Memory B cell (primary cell): ENCODE measurements around the gene THUMPD3.

Experiments used
- ATAC-seq: fragments of 150-1000 bp; cut with Tn5 transposase; 2 replicates; pipeline ENCODE4 v1.10.0; 2021; ENCODE audit warnings: low read depth, mild to moderate bottlenecking, moderate library complexity
- DNase-seq, 2 donors: peaks; one replicate each; pipeline ENCODE4 v3.0.0; 2022; ENCODE audit warnings: low spot score in 2 of 2
- H3K27ac Mint-ChIP-seq: one replicate; pipeline ENCODE4 v1.8.0; 2022; ENCODE audit warnings: mild to moderate bottlenecking, moderate library complexity, mixed read lengths
- H3K27me3 Mint-ChIP-seq: one replicate; pipeline ENCODE4 v1.8.0; 2022; ENCODE audit warnings: mixed read lengths
- H3K36me3 Mint-ChIP-seq: one replicate; pipeline ENCODE4 v1.8.0; 2022; ENCODE audit warnings: mild to moderate bottlenecking, mixed read lengths
- H3K4me1 Mint-ChIP-seq: one replicate; pipeline ENCODE4 v1.8.0; 2022; ENCODE audit warnings: mixed read lengths
- H3K4me3 Mint-ChIP-seq: one replicate; pipeline ENCODE4 v1.8.0; 2022; ENCODE audit warnings: mild to moderate bottlenecking, moderate library complexity, mixed read lengths
- H3K9me3 Mint-ChIP-seq: one replicate; pipeline ENCODE4 v1.8.0; 2022; ENCODE audit warnings: mixed read lengths

The THUMPD3 gene

GRCh38 chr3:9345041-9345440, 17.8 kb upstream of the THUMPD3 start:
- H3K36me3 Mint-ChIP-seq, result no peaks in the 10 kb centered on the region
- DNase-seq (no peak), ATAC-seq (no peak)
- no peak overlapping the region for H3K4me3 Mint-ChIP-seq
- no peaks in the 10 kb centered on the region for H3K27me3 Mint-ChIP-seq
- H3K9me3 Mint-ChIP-seq, result no peaks in the 10 kb centered on the region
- H3K27ac Mint-ChIP-seq, result no peak overlapping the region
- peaks cover 2% of the 10 kb centered on the region for H3K4me1 Mint-ChIP-seq

DNA sequence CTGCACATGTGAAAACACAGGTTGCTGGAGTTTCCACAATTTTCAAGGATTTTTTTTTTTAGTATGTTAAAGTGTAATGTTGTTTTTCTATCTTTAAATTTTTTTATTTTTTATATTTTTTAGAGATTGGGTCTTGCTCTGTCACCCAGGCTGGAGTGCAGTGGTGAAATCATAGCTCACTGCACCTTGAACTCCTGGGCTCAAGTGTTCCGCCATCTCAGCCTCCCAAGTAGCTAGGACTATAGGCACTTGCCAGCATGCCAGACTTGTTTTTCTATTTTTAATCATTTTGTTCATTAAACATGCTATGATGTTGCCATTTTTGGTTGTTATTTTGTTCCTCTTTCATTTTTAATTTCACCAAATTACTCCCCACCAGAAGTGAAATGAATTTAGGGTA, 16.7 kb upstream of the THUMPD3 start:
- Mint-ChIP-seq H3K27me3 (no peaks in the 10 kb centered on the region), H3K36me3 (no peaks in the 10 kb centered on the region), H3K27ac (no peak overlapping the region), H3K9me3 (no peaks in the 10 kb centered on the region), H3K4me3 (no peak overlapping the region), H3K4me1 (peaks cover 2% of the 10 kb centered on the region)
- no peak for DNase-seq
- no peak for ATAC-seq

DNA sequence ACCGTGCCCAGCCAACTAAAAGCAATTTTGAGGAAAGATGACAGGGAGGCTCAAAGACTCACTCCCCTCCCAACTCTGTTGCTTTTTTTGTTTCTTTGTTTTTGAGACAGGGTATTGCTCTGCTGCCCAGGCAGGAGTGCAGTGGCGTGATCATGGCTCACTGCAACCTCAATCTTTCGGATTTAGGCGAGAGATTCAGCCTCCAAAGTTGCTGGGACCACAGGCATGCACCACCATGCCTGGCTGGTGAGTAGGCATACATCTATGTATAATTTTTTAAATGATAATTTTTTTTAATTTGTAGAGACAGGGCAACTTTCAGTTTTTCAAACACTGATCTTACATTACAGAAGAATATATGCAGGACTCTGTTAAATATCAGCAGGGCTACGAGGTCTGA, 15.8 kb upstream of the THUMPD3 start:
- Mint-ChIP-seq H3K4me3 (no peak overlapping the region), H3K4me1 (peaks cover 2% of the 10 kb centered on the region), H3K27ac (no peak overlapping the region), H3K9me3 (no peaks in the 10 kb centered on the region), H3K27me3 (no peaks in the 10 kb centered on the region), H3K36me3 (no peaks in the 10 kb centered on the region)
- no peak for DNase-seq
- ATAC-seq, result no peak

- Mint-ChIP-seq H3K36me3 (no peaks in the 10 kb centered on the region), H3K9me3 (no peaks in the 10 kb centered on the region), H3K27me3 (no peaks in the 10 kb centered on the region), H3K27ac (no peak overlapping the region), H3K4me1 (peaks cover 2% of the 10 kb centered on the region), H3K4me3 (no peak overlapping the region)
- no peak for ATAC-seq
- DNase-seq, result no peak
Observed at GRCh38 chr3:9347887-9348286, 15.0 kb upstream of the THUMPD3 start.

DNA sequence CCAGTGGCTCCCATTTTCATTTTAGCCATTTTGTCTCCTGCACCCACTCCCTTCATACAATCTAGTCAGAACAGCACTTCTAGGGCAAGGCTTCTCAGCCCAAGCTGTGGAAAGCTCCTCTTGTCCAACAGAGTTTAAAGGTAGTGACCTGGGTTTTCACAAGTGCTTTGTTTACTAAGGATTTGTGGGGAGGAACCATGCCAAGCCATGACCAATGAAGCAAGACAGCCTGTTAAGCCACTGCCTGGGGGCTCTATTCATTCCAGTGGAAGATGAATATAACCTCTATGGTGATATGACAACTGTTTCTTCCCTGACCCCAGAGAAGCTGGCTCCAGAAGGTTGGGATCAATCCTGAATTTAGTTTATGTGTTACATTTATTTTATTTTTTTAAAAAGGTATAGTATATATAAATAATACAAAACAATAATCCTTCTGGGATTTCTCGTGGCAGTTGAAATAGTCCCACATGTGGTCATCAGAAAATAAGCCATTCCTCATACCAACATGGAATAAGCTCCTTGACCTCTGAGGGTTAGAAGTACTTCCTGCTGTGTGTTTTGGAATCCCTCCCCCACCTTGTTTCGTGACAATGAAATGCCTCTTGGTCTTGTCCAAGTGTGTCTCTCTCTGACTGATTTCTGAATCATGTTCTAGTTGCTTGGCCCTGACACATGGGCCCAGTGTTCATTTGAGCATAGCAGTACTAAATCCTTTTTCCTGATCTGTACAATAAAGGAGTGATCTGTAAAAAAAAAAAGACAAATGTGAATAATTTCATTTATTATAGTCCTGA, 13.3 kb upstream of the THUMPD3 start:
- Mint-ChIP-seq H3K4me3 (no peak overlapping the region), H3K27ac (peak overlapping the region; percentile 16), H3K27me3 (no peaks in the 10 kb centered on the region), H3K9me3 (no peaks in the 10 kb centered on the region), H3K4me1 (peaks cover 15% of the 10 kb centered on the region), H3K36me3 (no peaks in the 10 kb centered on the region)
- ATAC-seq, result no peak
- no peak for DNase-seq

DNA sequence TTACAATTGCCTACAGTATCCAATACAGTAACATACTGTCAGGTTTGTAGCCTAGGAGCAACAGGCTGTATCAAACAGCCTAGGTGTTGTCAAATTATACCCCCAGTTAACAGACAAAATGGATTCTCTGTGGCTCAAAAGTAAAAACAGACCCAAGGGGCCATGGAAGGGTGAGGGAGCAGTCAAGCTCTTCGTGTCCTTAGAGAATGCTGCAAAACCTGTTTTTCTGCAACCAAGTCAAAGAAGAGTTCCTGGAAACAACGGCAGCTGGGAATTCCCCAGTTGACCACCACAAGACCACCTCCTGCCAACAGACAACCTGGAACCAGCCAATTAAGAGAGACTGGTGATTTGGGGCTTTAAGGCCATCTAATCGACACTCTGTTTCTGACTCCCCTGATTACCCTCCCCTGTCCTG, 11.1 kb upstream of the THUMPD3 start:
- ATAC-seq, result no peak
- H3K9me3 Mint-ChIP-seq, result no peaks in the 10 kb centered on the region
- no peak overlapping the region for H3K4me3 Mint-ChIP-seq
- no peak overlapping the region for H3K27ac Mint-ChIP-seq
- peaks cover 23% of the 10 kb centered on the region for H3K4me1 Mint-ChIP-seq
- no peak for DNase-seq
- H3K36me3 Mint-ChIP-seq, result no peaks in the 10 kb centered on the region
- H3K27me3 Mint-ChIP-seq, result no peaks in the 10 kb centered on the region

DNA sequence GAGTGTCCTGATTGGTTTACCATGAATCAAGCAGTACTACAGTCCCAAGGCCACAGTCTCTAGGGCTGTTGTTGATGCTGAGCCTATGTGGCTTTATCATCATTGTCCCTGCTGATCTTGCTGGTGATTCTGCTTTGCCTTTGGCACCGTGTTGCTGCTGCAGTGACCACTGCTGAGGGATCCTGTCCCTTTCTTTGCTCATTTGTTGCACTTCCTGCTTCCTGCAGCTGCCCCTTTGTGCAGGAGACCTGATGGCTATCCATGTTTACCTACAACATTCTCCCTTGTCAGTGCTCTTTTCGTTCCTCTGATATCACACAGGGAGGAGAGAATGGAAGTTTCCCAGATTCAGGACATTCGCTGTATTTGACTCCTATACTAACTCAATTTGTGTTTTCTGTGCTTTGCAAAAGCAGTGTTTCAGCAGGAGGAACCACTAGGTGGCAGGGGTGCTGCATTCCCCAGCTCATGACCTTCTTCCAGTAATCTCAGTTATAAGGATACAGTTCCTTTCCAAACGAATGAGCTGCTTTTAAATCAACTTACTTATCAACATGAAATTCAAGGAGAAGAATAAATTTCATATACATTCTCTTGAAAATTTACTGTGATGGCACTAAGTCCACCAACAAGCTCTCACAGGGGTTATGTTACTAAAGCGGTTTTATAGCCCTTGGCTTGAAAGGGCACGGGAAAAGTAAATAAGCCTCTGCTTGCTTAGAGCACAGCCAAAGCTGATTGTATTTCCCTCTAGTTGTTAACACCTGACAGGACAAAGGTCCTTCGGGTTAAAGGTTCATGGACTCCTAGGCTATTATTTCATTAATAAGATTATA, 9.7 kb upstream of the THUMPD3 start:
- ATAC-seq (peak; percentile 42), DNase-seq (peak; percentile 31 to 39)
- no peaks in the 10 kb centered on the region for H3K9me3 Mint-ChIP-seq
- peak overlapping the region; percentile 95 for H3K27ac Mint-ChIP-seq
- H3K27me3 Mint-ChIP-seq, result no peaks in the 10 kb centered on the region
- H3K4me3 Mint-ChIP-seq, result no peak overlapping the region
- peaks cover 23% of the 10 kb centered on the region for H3K4me1 Mint-ChIP-seq
- no peaks in the 10 kb centered on the region for H3K36me3 Mint-ChIP-seq

DNA sequence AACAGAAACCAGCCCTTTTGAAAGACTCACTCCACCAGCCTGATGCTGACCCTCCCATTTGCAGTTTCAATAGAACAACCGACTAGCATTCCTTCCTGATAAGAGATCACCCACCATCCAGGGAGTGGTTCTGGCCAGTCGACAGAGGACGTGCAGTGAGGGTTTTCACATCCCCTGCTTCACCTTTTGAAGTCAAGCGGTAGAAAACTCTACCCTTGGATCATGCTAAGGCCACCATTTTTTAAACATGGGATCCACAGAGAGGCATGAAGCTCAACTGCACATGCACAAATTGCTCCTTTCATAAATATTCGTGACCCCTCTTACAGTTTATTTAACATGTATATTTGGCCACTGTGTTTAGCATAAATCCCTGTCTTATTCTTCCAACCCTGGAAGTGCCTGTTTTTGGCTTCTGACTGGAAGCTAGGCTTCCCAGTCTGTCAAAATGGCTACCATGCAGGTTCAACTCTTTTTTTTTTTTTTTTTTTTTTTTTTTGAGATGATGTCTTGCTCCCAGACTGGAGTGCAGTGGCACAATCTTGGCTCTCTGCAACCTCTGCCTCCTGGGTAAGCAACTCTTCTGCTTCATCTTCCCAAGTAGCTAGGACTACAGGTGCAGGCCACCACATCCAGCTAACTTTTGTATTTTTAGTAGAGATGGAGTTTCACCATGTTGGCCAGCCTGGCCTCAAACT, 1.0 kb upstream of the THUMPD3 start:
- no peak for ATAC-seq
- peaks cover 2% of the 10 kb centered on the region for H3K36me3 Mint-ChIP-seq
- no peak overlapping the region for H3K27ac Mint-ChIP-seq
- peaks cover 4% of the 10 kb centered on the region for H3K4me1 Mint-ChIP-seq
- no peaks in the 10 kb centered on the region for H3K9me3 Mint-ChIP-seq
- H3K27me3 Mint-ChIP-seq, result no peaks in the 10 kb centered on the region
- no peak for DNase-seq
- H3K4me3 Mint-ChIP-seq, result no peak overlapping the region

DNA sequence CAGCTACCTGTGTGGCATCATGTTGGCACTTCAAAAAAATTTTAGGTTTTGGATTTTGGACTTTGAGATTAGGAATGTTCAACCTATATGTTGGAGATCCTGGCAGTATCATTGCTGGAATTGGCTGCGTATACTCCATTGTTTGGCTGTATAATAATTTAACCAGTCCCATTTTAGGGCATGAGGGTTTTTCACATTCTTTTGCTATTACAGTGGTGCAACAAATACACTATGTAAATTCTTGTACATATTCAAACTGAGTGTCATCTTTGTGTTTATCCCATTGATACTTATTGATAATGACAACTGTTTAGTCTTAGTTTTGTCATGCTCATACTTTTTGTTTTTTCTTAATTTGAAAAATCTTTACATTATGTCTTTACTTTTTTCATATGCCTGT, 6.7 kb downstream of the THUMPD3 start:
- ATAC-seq (no peak), DNase-seq (no peak)
- Mint-ChIP-seq H3K4me1 (peaks cover 8% of the 10 kb centered on the region), H3K27ac (no peak overlapping the region), H3K36me3 (peaks cover 22% of the 10 kb centered on the region), H3K9me3 (no peaks in the 10 kb centered on the region), H3K27me3 (no peaks in the 10 kb centered on the region), H3K4me3 (no peak overlapping the region)

GRCh38 chr3:9373465-9373864, 10.6 kb downstream of the THUMPD3 start:
- no peak overlapping the region for H3K4me3 Mint-ChIP-seq
- ATAC-seq, result no peak

DNA sequence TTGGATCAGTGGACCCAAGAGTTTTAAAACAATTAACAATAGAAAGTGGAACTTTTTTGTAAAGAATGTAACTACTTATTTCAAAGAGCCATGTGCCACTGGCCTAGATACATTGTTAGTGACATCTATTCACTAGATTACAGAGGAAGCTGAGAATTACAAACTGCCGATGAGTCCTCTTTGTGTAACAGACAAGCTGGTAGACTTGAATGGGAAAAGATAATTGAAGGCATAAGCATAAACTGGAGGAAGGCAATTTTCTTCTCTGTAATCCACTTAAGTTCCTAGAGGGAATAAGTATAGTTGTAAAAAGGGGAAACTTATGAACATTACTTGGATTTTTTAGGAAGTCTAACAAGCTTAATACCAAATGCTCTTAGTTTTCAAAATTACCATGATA, 15.1 kb downstream of the THUMPD3 start:
- Mint-ChIP-seq H3K4me3 (no peak overlapping the region), H3K9me3 (no peaks in the 10 kb centered on the region), H3K27me3 (no peaks in the 10 kb centered on the region), H3K36me3 (peaks cover 25% of the 10 kb centered on the region), H3K27ac (peak overlapping the region; percentile 47), H3K4me1 (peaks cover 4% of the 10 kb centered on the region)
- no peak for ATAC-seq
- DNase-seq, result no peak

More at GRCh38 chr3:9373465-9373864, 10.6 kb downstream of the THUMPD3 start:
- H3K4me1 Mint-ChIP-seq, result peaks cover 8% of the 10 kb centered on the region
- DNase-seq, result no peak
- no peaks in the 10 kb centered on the region for H3K27me3 Mint-ChIP-seq
- H3K36me3 Mint-ChIP-seq, result peaks cover 37% of the 10 kb centered on the region
- H3K9me3 Mint-ChIP-seq, result no peaks in the 10 kb centered on the region
- H3K27ac Mint-ChIP-seq, result no peak overlapping the region

DNA sequence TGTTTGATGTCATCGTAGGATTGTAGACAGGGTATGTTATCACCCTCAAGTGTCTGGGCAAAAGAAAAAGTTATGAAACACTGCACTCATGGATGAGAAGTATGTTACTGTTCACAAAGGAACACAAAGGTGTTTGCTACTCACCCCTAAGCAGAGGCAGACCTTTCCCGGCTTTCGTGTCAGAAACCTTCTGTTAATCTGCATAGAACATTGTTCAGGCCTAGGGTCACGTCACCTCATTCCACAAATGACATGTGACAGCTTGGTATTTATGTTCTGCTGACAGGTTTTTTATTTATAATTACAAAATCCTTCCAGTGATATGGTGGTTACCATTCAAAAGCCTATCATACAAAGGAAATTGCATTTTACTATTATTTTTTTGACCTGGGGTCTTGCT, 16.5 kb downstream of the THUMPD3 start:
- DNase-seq, result no peak
- H3K36me3 Mint-ChIP-seq, result peaks cover 26% of the 10 kb centered on the region
- H3K9me3 Mint-ChIP-seq, result no peaks in the 10 kb centered on the region
- H3K27ac Mint-ChIP-seq, result no peak overlapping the region
- no peaks in the 10 kb centered on the region for H3K27me3 Mint-ChIP-seq
- ATAC-seq, result no peak
- no peak overlapping the region for H3K4me3 Mint-ChIP-seq
- H3K4me1 Mint-ChIP-seq, result no peaks in the 10 kb centered on the region

- Mint-ChIP-seq H3K4me1 (no peaks in the 10 kb centered on the region), H3K9me3 (no peaks in the 10 kb centered on the region), H3K36me3 (peaks cover 25% of the 10 kb centered on the region), H3K27me3 (no peaks in the 10 kb centered on the region), H3K27ac (peak overlapping the region; percentile 63), H3K4me3 (no peak overlapping the region)
- DNase-seq, result no peak
- ATAC-seq, result no peak
Observed at GRCh38 chr3:9380014-9380413, 17.2 kb downstream of the THUMPD3 start.
